ENCODE measurements around the gene JSRP1. TPM values are rescaled to one million over a fixed set of nuclear protein-coding genes. Genes with fewer than 3 reads are reported as not detected.
A peak's percentile ranks its signal among the peaks of the same experiment; 100 is the strongest.

Gene JSRP1
- total RNA-seq, 1 donor, result 0.27 TPM

- DNase-seq (ENCODE audit: low read depth), result no peak
- peak overlapping the region; percentile 35 for H3K4me3 ChIP-seq (ENCODE audit: low read depth, low read length)
- TF ChIP-seq CTCF (IDR thresholded peaks at IDR 0.05; ENCODE audit: insufficient read depth, low read length), result no peak
Observed at GRCh38 chr19:2274185-2274711, 18.0 kb upstream of the JSRP1 start.

- H3K4me3 ChIP-seq (ENCODE audit: low read depth, low read length), result peak overlapping the region; percentile 53
- peak; percentile 55 for DNase-seq (ENCODE audit: low read depth)
- TF ChIP-seq CTCF (IDR thresholded peaks at IDR 0.05; ENCODE audit: insufficient read depth, low read length), result peak; percentile 78
Observed at GRCh38 chr19:2273356-2274184, 17.4 kb upstream of the JSRP1 start.

- peak; percentile 71 for DNase-seq (ENCODE audit: low read depth)
- peak overlapping the region; percentile 95 for H3K4me3 ChIP-seq (ENCODE audit: low read depth, low read length)
- no peak for TF ChIP-seq CTCF (IDR thresholded peaks at IDR 0.05; ENCODE audit: insufficient read depth, low read length)
Observed at GRCh38 chr19:2271234-2272103, 15.3 kb upstream of the JSRP1 start.

GRCh38 chr19:2270423-2271233 is 14.4 kb upstream of the JSRP1 start:
- peak overlapping the region; percentile 95 for H3K4me3 ChIP-seq (ENCODE audit: low read depth, low read length)
- DNase-seq (ENCODE audit: low read depth), result peak; percentile 84
- TF ChIP-seq CTCF (IDR thresholded peaks at IDR 0.05; ENCODE audit: insufficient read depth, low read length), result no peak

GRCh38 chr19:2270157-2270422 is 13.9 kb upstream of the JSRP1 start:
- DNase-seq (ENCODE audit: low read depth), result no peak

More at GRCh38 chr19:2270157-2270422, 13.9 kb upstream of the JSRP1 start:
- TF ChIP-seq CTCF (IDR thresholded peaks at IDR 0.05; ENCODE audit: insufficient read depth, low read length), result no peak
- H3K4me3 ChIP-seq (ENCODE audit: low read depth, low read length), result peak overlapping the region; percentile 95
